ENCODE measurements around the gene DACT3.

Gene DACT3

DNA sequence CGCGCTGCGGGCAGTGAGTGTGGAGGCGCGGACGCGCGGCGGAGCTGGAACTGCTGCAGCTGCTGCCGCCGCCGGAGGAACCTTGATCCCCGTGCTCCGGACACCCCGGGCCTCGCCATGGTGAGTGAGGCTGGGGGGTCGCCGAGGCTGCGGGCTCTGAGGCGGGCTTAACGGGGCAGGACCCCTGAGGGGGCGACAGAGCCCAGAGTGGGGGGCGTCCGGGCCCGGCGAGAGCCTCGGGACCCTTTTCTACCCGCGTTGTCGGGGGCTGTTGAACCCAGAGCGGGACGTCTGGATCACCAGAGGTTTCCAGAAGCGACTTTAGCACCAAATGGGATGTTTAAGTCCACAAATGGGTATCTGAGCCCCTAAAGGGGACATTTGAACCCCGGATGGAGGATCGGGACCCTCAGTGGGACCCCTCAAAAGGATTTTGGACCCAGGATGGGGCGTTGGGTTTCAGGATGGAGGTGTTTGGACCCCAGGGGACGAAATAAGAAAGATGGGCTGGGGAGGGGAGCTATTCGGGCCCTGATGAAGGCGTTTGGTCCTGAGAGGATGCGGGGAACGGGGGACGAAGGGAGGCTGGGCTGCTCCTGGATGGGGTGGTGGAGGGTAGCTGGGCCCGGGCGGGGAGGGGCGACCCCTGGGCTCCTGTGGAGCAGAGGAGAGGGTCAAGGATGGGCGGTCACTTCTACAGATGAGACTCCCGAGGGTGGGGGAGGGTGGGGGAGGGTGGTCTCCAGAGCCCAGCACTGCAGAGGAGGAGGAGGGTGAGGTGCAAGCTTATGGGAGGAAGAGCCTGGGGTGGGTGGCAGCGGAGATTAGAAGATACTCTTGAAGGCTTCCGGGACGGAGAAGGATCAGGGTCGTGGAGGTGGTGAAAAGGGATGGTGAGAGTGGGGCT is 59.4 kb downstream of the DACT3 start, which contains the start of gene CALM3:
Gene CALM3, plus strand, starts transcription at position 13 of the 907 bp plus-strand sequence. Its CDS starts 105 bp downstream, at position 118.
- peak within 1 kb of the TSS; percentile 96 for H3K9ac ChIP-seq (ENCODE audit: low read length)
- no peaks in the 10 kb centered on the region for H3K27me3 ChIP-seq (replicated peaks; ENCODE audit: control insufficient read depth, insufficient read depth, low read length)
- H3K9me3 ChIP-seq (ENCODE audit: control insufficient read depth, low read length) = peaks cover 6% of the 10 kb centered on the region
- H3K36me3 ChIP-seq (ENCODE audit: control insufficient read depth, insufficient read depth, low read length, severe bottlenecking) = peaks cover 11% of the 10 kb centered on the region
- peak; percentile 47 for DNase-seq (ENCODE audit: low read depth)
- peaks cover 30% of the 10 kb centered on the region for H3K4me1 ChIP-seq (ENCODE audit: control insufficient read depth, insufficient read depth, low read length)
- peak within 1 kb of the TSS; percentile 95 for H3K4me3 ChIP-seq (ENCODE audit: low read length)

DNA sequence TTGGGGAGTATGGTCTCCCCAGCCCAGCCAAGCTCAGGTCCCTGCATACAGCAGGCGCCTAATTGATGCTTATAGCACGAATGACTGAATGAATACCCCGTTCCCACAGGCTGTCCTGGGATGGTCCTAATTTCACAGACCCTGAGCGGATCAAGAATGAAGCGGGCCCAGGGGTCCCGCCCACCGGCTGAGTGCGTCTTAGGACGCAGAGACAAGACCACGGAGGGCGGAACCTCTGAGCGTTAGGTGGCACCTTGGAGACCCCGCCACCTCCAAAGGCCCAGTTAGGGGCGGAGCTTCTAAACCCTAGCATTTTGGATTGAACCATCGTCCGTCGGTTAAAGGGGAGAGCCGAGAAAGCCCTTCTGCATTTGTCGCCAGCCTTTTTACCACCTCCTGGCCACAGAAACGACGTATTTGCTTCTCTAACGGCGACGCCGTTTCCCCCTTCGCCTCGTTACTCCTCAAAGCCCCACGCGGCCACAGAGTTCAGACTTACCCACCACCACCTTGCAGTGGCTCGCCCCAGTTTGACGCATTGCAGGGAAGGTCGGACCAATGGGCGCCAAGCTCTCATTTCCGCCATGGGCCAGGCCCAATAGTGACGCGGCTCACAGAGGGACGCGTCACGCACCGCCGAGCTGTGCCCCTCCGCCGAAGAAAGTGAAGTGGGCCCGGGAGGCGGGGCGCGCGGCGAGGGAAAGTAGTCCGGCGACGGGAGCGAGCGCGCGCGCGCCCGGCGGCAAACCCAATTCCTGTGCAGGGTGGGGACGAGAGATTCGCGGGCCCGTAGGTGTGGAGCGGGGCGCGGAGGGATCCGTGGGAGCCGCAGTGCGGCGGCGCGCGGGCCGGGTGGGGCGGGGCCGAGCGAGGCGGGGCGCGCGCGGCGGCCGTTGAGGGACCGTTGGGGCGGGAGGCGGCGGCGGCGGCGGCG is 60.3 kb downstream of the DACT3 start:
- no peaks in the 10 kb centered on the region for H3K27me3 ChIP-seq (replicated peaks; ENCODE audit: control insufficient read depth, insufficient read depth, low read length)
- H3K4me3 ChIP-seq (ENCODE audit: low read length) = peak overlapping the region; percentile 95
- H3K4me1 ChIP-seq (ENCODE audit: control insufficient read depth, insufficient read depth, low read length) = peaks cover 29% of the 10 kb centered on the region
- DNase-seq (ENCODE audit: low read depth) = peak; percentile 99
- peaks cover 6% of the 10 kb centered on the region for H3K9me3 ChIP-seq (ENCODE audit: control insufficient read depth, low read length)
- H3K9ac ChIP-seq (ENCODE audit: low read length) = peak overlapping the region; percentile 96
- H3K36me3 ChIP-seq (ENCODE audit: control insufficient read depth, insufficient read depth, low read length, severe bottlenecking) = peaks cover 2% of the 10 kb centered on the region

DNA sequence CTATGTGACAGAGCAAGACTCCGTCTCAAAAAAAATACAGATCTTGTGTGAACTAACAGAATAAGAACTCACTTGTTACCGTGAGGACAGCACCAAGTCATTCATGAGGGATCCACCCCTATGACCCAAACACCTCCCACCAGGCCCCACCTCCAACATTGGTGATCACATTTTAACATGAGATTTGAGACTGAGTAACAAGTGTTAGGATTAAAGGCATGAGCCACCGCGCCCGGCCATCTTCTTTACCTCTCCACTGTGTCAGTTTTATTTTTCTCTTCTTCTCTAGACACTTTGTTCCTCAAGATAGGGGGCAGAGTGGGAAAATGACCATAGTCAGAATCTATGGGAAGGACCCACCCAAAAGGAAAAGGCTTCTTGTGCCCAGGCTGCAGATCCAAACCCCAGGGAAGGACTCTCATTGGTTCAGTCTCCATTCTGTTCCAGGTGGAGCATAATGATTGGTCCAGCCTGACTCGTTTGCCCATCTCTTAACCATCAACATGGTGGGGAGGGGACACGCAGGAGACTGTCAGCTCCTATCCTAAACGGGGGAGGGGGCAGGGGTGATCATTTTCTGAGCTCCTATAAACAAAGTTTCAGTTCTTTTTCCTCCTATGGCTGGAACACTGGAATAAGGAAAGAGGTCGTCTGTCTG is 61.1 kb downstream of the DACT3 start:
- Histone ChIP-seq H3K27me3 (replicated peaks; ENCODE audit: control insufficient read depth, insufficient read depth, low read length) (no peaks in the 10 kb centered on the region), H3K4me1 (ENCODE audit: control insufficient read depth, insufficient read depth, low read length) (peaks cover 24% of the 10 kb centered on the region), H3K9me3 (ENCODE audit: control insufficient read depth, low read length) (peaks cover 6% of the 10 kb centered on the region), H3K9ac (ENCODE audit: low read length) (peak overlapping the region; percentile 96), H3K4me3 (ENCODE audit: low read length) (peak overlapping the region; percentile 95), H3K36me3 (ENCODE audit: control insufficient read depth, insufficient read depth, low read length, severe bottlenecking) (no peaks in the 10 kb centered on the region)
- DNase-seq (ENCODE audit: low read depth) = no peak

DNA sequence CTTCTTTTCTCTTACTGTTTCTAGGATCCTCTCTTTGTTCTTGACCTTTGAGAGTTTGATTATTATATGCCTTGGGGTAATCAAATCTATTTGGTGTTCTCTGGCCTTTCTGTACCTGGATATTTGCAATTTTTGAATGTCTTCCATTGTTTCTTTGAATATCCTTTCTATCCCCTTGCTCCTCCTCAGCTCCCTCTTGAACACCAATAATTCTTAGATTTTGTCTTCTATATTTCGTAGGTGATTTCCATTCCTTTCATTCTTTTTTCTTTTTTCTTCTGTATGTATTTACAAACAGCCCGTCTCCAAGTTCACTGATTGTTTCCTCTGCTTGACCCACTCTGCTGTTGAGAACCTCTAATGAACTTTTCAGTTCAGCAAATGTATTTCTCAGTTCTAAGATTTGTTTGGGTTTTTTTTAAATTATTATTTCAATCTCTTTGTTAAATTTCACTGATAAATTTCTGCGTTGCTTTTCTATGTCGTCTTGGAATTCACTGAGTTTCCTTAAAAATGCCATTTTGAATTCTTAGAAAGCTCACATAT is 62.5 kb downstream of the DACT3 start:
- no peak for DNase-seq (ENCODE audit: low read depth)
- H3K9me3 ChIP-seq (ENCODE audit: control insufficient read depth, low read length) = peaks cover 6% of the 10 kb centered on the region
- H3K9ac ChIP-seq (ENCODE audit: low read length) = no peak overlapping the region
- H3K36me3 ChIP-seq (ENCODE audit: control insufficient read depth, insufficient read depth, low read length, severe bottlenecking) = no peaks in the 10 kb centered on the region
- H3K4me1 ChIP-seq (ENCODE audit: control insufficient read depth, insufficient read depth, low read length) = peaks cover 12% of the 10 kb centered on the region
- no peaks in the 10 kb centered on the region for H3K27me3 ChIP-seq (replicated peaks; ENCODE audit: control insufficient read depth, insufficient read depth, low read length)
- no peak overlapping the region for H3K4me3 ChIP-seq (ENCODE audit: low read length)

Measured in adipocyte (in vitro differentiated cells).